Stomach smooth muscle (tissue), 2 donors: ENCODE data around the gene BCL2L15.
"Not testable (repeated sequence)": the region's sequence is repeated elsewhere in the genome, so short reads cannot be mapped to it uniquely, and the experiment has no call there.

Source experiments
- H3K27ac ChIP-seq: one replicate; pipeline ENCODE4 v1.7.0; 2013; ENCODE audit warnings: mild to moderate bottlenecking, low read length, inconsistent platforms
- H3K27me3 ChIP-seq, 2 donors: one replicate each; pipeline ENCODE4 v1.7.0; 2013; ENCODE audit warnings: low read length in 2 of 2; ENCODE audit not compliant: insufficient read depth in 2 of 2, control insufficient read depth in 1 of 2
- H3K36me3 ChIP-seq, 2 donors: one replicate each; pipeline ENCODE4 v1.7.0; 2013; ENCODE audit warnings: low read length in 2 of 2; ENCODE audit not compliant: control insufficient read depth in 2 of 2, insufficient read depth in 2 of 2
- H3K4me1 ChIP-seq: one replicate; pipeline ENCODE4 v1.7.0; 2013; ENCODE audit warnings: low read length; ENCODE audit not compliant: control insufficient read depth, insufficient read depth
- H3K4me3 ChIP-seq, 2 donors: one replicate each; pipeline ENCODE4 v1.7.0; 2013; ENCODE audit warnings: low read length in 2 of 2
- H3K9ac ChIP-seq, 2 donors: one replicate each; pipeline ENCODE4 v1.7.0; 2013; ENCODE audit warnings: low read length in 2 of 2, mild to moderate bottlenecking in 1 of 2
- H3K9me3 ChIP-seq, 2 donors: one replicate each; pipeline ENCODE4 v1.7.0; 2013; ENCODE audit warnings: low read length in 2 of 2; ENCODE audit not compliant: control insufficient read depth in 2 of 2
- donor health status: healthy.
- donor health status: Pancreatic carcinoma.

The BCL2L15 gene

GRCh38 chr1:113868387-113869083 lies 18.8 kb downstream of the BCL2L15 start:
- H3K4me3 ChIP-seq = no peak overlapping the region
- no peaks in the 10 kb centered on the region for H3K4me1 ChIP-seq
- H3K36me3 ChIP-seq = no peaks in the 10 kb centered on the region
- H3K27ac ChIP-seq = no peak overlapping the region
- H3K9me3 ChIP-seq = no peaks in the 10 kb centered on the region
- no peaks in the 10 kb centered on the region for H3K27me3 ChIP-seq
- no peak overlapping the region for H3K9ac ChIP-seq

GRCh38 chr1:113861641-113862040 lies 25.7 kb downstream of the BCL2L15 start:
- Histone ChIP-seq H3K4me3 (no peak overlapping the region), H3K9me3 (no peaks in the 10 kb centered on the region), H3K4me1 (no peaks in the 10 kb centered on the region), H3K27me3 (no peaks in the 10 kb centered on the region), H3K36me3 (no peaks in the 10 kb centered on the region), H3K9ac (no peak overlapping the region), H3K27ac (no peak overlapping the region)

- Histone ChIP-seq H3K27me3 (no peaks in the 10 kb centered on the region), H3K9me3 (no peaks in the 10 kb centered on the region), H3K9ac (no peak overlapping the region), H3K36me3 (no peaks in the 10 kb centered on the region), H3K27ac (no peak overlapping the region), H3K4me1 (no peaks in the 10 kb centered on the region), H3K4me3 (no peak overlapping the region)
Measured at GRCh38 chr1:113860891-113861290, 26.5 kb downstream of the BCL2L15 start.

- H3K36me3 ChIP-seq = no peaks in the 10 kb centered on the region
- no peaks in the 10 kb centered on the region for H3K4me1 ChIP-seq
- H3K4me3 ChIP-seq = no peak overlapping the region
- H3K9me3 ChIP-seq = no peaks in the 10 kb centered on the region
- H3K27ac ChIP-seq = no peak overlapping the region
- no peaks in the 10 kb centered on the region for H3K27me3 ChIP-seq
- H3K9ac ChIP-seq = no peak overlapping the region
Measured at GRCh38 chr1:113859478-113860175, 27.8 kb downstream of the BCL2L15 start.

- Histone ChIP-seq H3K9me3 (no peaks in the 10 kb centered on the region), H3K9ac (no peak overlapping the region), H3K36me3 (no peaks in the 10 kb centered on the region), H3K4me3 (no peak overlapping the region), H3K27me3 (no peaks in the 10 kb centered on the region), H3K27ac (no peak overlapping the region), H3K4me1 (no peaks in the 10 kb centered on the region)
Measured at GRCh38 chr1:113858982-113859381, 28.4 kb downstream of the BCL2L15 start.

GRCh38 chr1:113858418-113858817 lies 29.0 kb downstream of the BCL2L15 start:
- Histone ChIP-seq H3K4me3 (no peak overlapping the region), H3K9me3 (no peaks in the 10 kb centered on the region), H3K4me1 (no peaks in the 10 kb centered on the region), H3K9ac (no peak overlapping the region), H3K27ac (no peak overlapping the region), H3K36me3 (no peaks in the 10 kb centered on the region), H3K27me3 (no peaks in the 10 kb centered on the region)

GRCh38 chr1:113857776-113858175 lies 29.6 kb downstream of the BCL2L15 start:
- no peak overlapping the region for H3K9ac ChIP-seq
- no peaks in the 10 kb centered on the region for H3K4me1 ChIP-seq
- H3K9me3 ChIP-seq = no peaks in the 10 kb centered on the region
- H3K36me3 ChIP-seq = no peaks in the 10 kb centered on the region
- no peak overlapping the region for H3K27ac ChIP-seq
- no peak overlapping the region for H3K4me3 ChIP-seq
- H3K27me3 ChIP-seq = no peaks in the 10 kb centered on the region

- no peaks in the 10 kb centered on the region for H3K9me3 ChIP-seq
- H3K4me1 ChIP-seq = no peaks in the 10 kb centered on the region
- no peaks in the 10 kb centered on the region for H3K36me3 ChIP-seq
- no peak overlapping the region for H3K27ac ChIP-seq
- no peak overlapping the region for H3K9ac ChIP-seq
- H3K4me3 ChIP-seq = no peak overlapping the region
- no peaks in the 10 kb centered on the region for H3K27me3 ChIP-seq
Measured at GRCh38 chr1:113856401-113856790, 31.0 kb downstream of the BCL2L15 start.

- Histone ChIP-seq H3K9ac (no peak overlapping the region), H3K27me3 (no peaks in the 10 kb centered on the region), H3K9me3 (no peaks in the 10 kb centered on the region), H3K4me3 (no peak overlapping the region), H3K4me1 (no peaks in the 10 kb centered on the region), H3K36me3 (no peaks in the 10 kb centered on the region), H3K27ac (no peak overlapping the region)
Measured at GRCh38 chr1:113855630-113856400, 31.6 kb downstream of the BCL2L15 start.

- Histone ChIP-seq H3K27ac (no peak overlapping the region), H3K4me1 (no peaks in the 10 kb centered on the region), H3K9me3 (no peaks in the 10 kb centered on the region), H3K27me3 (no peaks in the 10 kb centered on the region), H3K9ac (no peak overlapping the region), H3K4me3 (no peak overlapping the region), H3K36me3 (no peaks in the 10 kb centered on the region)
Measured at GRCh38 chr1:113854234-113854633, 33.1 kb downstream of the BCL2L15 start.

- H3K27ac ChIP-seq, H3K36me3 ChIP-seq, H3K9ac ChIP-seq, H3K27me3 ChIP-seq, H3K4me1 ChIP-seq, H3K9me3 ChIP-seq, H3K4me3 ChIP-seq: not testable (repeated sequence)
Measured at GRCh38 chr1:113852694-113853093, 34.7 kb downstream of the BCL2L15 start.
